ENCODE measurements around the gene PLEK.

Gene PLEK

GRCh38 chr2:68418419-68418818 lies 53.3 kb downstream of the PLEK start:
- no peak overlapping the region for H3K27ac ChIP-seq
- TF ChIP-seq ZFX (IDR thresholded peaks at IDR 0.05) (no peak), CTCF (conservative IDR thresholded peaks at IDR 0.05) (no peak)

GRCh38 chr2:68418855-68419254 lies 53.8 kb downstream of the PLEK start:
- TF ChIP-seq ZFX (IDR thresholded peaks at IDR 0.05) (no peak), CTCF (conservative IDR thresholded peaks at IDR 0.05) (no peak)
- H3K27ac ChIP-seq: no peak overlapping the region

- no peak overlapping the region for H3K27ac ChIP-seq
Observed at GRCh38 chr2:68420254-68420910, 55.3 kb downstream of the PLEK start.

GRCh38 chr2:68423966-68424650 lies 59.0 kb downstream of the PLEK start:
- no peak for TF ChIP-seq CTCF (conservative IDR thresholded peaks at IDR 0.05)
- no peak for TF ChIP-seq ZFX (IDR thresholded peaks at IDR 0.05)
- no peak overlapping the region for H3K27ac ChIP-seq

More at GRCh38 chr2:68420254-68420910, 55.3 kb downstream of the PLEK start:
- no peak for TF ChIP-seq CTCF (conservative IDR thresholded peaks at IDR 0.05)
- TF ChIP-seq ZFX (IDR thresholded peaks at IDR 0.05): no peak

GRCh38 chr2:68425503-68425902 lies 60.4 kb downstream of the PLEK start:
- no peak for TF ChIP-seq ZFX (IDR thresholded peaks at IDR 0.05)
- no peak for TF ChIP-seq CTCF (conservative IDR thresholded peaks at IDR 0.05)
- H3K27ac ChIP-seq: no peak overlapping the region

GRCh38 chr2:68426446-68426845 lies 61.4 kb downstream of the PLEK start:
- TF ChIP-seq CTCF (conservative IDR thresholded peaks at IDR 0.05) (no peak), ZFX (IDR thresholded peaks at IDR 0.05) (no peak)
- H3K27ac ChIP-seq: no peak overlapping the region

- no peak overlapping the region for H3K27ac ChIP-seq
- TF ChIP-seq ZFX (IDR thresholded peaks at IDR 0.05) (no peak), CTCF (conservative IDR thresholded peaks at IDR 0.05) (no peak)
Observed at GRCh38 chr2:68426848-68427579, 61.9 kb downstream of the PLEK start.

All from C4-2B (cell line).